H1 (cell line): Measurements from ENCODE around the gene FAM120A. TPM values are rescaled to one million over a fixed set of nuclear protein-coding genes. Genes with fewer than 3 reads are reported as not detected.

Experiments used
- CBX8 ChIP-seq: fragments of 300-800, 300-1000 bp; sonication (generic); IDR thresholded peaks from 2 replicates; pipeline ENCODE4 v1.7.1; 2016; ENCODE audit warnings: low read depth, low read length, borderline replicate concordance
- POLR2A ChIP-seq, 2 experiments: IDR thresholded peaks; 1 replicate in 1 of 2; 2 replicates in 1 of 2; pipeline ENCODE4 v1.6.1; 2011; ENCODE audit warnings: low read depth in 2 of 2, low read length in 2 of 2, mild to moderate bottlenecking in 2 of 2; ENCODE audit errors: control extremely low read depth in 1 of 2
- POU5F1 ChIP-seq: IDR thresholded peaks from 2 replicates; pipeline ENCODE4 v1.6.1; 2011; ENCODE audit warnings: low read depth, mild to moderate bottlenecking, low read length, moderate library complexity
- RXRA ChIP-seq: IDR thresholded peaks from 2 replicates; pipeline ENCODE4 v1.6.1; 2011; ENCODE audit warnings: low read depth, mild to moderate bottlenecking, low read length, moderate library complexity; ENCODE audit not compliant: insufficient read depth
- TAF7 ChIP-seq: optimal IDR thresholded peaks from 2 replicates; pipeline ENCODE3; 2011; ENCODE audit warnings: low read depth, mild to moderate bottlenecking, inconsistent platforms, low read length, moderate library complexity, borderline replicate concordance
- polyA plus RNA-seq, 7 experiments: library from polyadenylated mRNA; depleted of rRNA in 3 of 7; stranded (reverse) in 5 of 7; unstranded in 2 of 7; fragments of >200 nt in 5 of 7; fragments of 200-250 nt in 2 of 7; gene quantifications; 1 replicate in 5 of 7; 2 replicates in 1 of 7; 4 replicates in 1 of 7; pipeline versions ENCODE4 v1.2.1 to v1.2.3, GENCODE V29; 2011 to 2013; ENCODE audit warnings: missing spikeins in 2 of 7, mixed read lengths in 2 of 7
- total RNA-seq: library from RNA; stranded (reverse); fragmentation: NEBNext Ultra II Directional; extraction: Animal tissue kit (Norgen Biotek cat#: 25700); gene quantifications from 2 replicates; pipeline ENCODE4 v1.2.1, GENCODE V29; 2021
- TF ChIP-seq, protein P1 (sequence below): fragments of 300-600 bp; sonication (generic); IDR thresholded peaks from 2 replicates; pipeline ENCODE4 v1.7.1; 2012; ENCODE audit warnings: low read length, moderate library complexity, mild to moderate bottlenecking, inconsistent platforms; ENCODE audit not compliant: insufficient replicate concordance
- TF ChIP-seq, protein P2 (sequence below), 3 experiments: IDR thresholded peaks; 1 replicate in 2 of 3; 2 replicates in 1 of 3; pipeline versions ENCODE4 v1.5.1 to v1.6.1; 2011; ENCODE audit warnings: low read length in 3 of 3, mild to moderate bottlenecking in 3 of 3, inconsistent platforms in 2 of 3, low read depth in 1 of 3, moderate library complexity in 1 of 3; ENCODE audit not compliant: insufficient read depth in 1 of 3; ENCODE audit errors: control extremely low read depth in 1 of 3

The FAM120A gene
- total and polyA plus RNA-seq, 2 of the 8 experiments (the other 6 are each of a cell fraction or from before 2014, with no cell fraction given), result 24.9 to 54.7 TPM

DNA sequence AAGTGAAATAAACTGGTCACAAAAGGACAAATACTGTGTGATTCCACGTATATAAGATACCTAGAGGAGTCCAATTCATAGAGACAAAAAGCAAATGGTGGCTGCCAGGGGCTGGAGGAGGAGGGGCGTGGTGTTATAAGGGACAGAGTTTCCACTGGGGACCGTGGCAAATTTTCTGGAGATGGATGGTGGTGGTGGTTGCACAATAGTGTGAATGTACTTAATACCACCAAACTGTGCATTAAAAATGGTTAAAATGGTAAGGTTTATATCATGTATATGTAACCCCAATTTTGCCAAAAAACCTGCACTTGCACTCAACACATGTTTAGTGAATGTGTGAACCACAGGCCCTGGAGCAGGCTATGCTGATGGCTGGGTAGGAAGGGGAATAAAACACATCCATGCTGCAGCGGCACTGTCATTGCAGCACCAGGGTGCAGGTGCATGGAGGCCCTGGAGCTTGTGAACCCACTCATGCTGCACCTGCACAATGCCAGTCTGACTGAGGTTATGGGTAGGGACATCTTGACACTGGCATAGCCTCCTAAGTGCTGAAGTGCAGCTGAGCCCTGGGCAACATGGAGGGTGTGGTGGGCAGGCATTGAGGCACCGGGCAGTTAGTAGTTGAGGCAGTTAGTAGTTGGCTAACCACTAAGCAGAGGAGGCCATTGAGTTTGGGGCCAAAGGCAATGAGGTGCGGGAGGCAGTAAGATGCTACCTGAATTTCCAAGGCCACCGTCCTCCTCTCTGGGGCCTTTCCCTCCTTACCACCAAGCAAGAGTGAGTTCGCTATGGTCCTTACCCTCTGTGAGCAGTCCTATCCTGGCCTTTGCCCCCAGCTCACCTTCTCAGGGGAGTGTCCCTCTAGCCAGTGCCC, 121.4 kb downstream of the FAM120A start (continued):
- TF ChIP-seq, protein P1, sequence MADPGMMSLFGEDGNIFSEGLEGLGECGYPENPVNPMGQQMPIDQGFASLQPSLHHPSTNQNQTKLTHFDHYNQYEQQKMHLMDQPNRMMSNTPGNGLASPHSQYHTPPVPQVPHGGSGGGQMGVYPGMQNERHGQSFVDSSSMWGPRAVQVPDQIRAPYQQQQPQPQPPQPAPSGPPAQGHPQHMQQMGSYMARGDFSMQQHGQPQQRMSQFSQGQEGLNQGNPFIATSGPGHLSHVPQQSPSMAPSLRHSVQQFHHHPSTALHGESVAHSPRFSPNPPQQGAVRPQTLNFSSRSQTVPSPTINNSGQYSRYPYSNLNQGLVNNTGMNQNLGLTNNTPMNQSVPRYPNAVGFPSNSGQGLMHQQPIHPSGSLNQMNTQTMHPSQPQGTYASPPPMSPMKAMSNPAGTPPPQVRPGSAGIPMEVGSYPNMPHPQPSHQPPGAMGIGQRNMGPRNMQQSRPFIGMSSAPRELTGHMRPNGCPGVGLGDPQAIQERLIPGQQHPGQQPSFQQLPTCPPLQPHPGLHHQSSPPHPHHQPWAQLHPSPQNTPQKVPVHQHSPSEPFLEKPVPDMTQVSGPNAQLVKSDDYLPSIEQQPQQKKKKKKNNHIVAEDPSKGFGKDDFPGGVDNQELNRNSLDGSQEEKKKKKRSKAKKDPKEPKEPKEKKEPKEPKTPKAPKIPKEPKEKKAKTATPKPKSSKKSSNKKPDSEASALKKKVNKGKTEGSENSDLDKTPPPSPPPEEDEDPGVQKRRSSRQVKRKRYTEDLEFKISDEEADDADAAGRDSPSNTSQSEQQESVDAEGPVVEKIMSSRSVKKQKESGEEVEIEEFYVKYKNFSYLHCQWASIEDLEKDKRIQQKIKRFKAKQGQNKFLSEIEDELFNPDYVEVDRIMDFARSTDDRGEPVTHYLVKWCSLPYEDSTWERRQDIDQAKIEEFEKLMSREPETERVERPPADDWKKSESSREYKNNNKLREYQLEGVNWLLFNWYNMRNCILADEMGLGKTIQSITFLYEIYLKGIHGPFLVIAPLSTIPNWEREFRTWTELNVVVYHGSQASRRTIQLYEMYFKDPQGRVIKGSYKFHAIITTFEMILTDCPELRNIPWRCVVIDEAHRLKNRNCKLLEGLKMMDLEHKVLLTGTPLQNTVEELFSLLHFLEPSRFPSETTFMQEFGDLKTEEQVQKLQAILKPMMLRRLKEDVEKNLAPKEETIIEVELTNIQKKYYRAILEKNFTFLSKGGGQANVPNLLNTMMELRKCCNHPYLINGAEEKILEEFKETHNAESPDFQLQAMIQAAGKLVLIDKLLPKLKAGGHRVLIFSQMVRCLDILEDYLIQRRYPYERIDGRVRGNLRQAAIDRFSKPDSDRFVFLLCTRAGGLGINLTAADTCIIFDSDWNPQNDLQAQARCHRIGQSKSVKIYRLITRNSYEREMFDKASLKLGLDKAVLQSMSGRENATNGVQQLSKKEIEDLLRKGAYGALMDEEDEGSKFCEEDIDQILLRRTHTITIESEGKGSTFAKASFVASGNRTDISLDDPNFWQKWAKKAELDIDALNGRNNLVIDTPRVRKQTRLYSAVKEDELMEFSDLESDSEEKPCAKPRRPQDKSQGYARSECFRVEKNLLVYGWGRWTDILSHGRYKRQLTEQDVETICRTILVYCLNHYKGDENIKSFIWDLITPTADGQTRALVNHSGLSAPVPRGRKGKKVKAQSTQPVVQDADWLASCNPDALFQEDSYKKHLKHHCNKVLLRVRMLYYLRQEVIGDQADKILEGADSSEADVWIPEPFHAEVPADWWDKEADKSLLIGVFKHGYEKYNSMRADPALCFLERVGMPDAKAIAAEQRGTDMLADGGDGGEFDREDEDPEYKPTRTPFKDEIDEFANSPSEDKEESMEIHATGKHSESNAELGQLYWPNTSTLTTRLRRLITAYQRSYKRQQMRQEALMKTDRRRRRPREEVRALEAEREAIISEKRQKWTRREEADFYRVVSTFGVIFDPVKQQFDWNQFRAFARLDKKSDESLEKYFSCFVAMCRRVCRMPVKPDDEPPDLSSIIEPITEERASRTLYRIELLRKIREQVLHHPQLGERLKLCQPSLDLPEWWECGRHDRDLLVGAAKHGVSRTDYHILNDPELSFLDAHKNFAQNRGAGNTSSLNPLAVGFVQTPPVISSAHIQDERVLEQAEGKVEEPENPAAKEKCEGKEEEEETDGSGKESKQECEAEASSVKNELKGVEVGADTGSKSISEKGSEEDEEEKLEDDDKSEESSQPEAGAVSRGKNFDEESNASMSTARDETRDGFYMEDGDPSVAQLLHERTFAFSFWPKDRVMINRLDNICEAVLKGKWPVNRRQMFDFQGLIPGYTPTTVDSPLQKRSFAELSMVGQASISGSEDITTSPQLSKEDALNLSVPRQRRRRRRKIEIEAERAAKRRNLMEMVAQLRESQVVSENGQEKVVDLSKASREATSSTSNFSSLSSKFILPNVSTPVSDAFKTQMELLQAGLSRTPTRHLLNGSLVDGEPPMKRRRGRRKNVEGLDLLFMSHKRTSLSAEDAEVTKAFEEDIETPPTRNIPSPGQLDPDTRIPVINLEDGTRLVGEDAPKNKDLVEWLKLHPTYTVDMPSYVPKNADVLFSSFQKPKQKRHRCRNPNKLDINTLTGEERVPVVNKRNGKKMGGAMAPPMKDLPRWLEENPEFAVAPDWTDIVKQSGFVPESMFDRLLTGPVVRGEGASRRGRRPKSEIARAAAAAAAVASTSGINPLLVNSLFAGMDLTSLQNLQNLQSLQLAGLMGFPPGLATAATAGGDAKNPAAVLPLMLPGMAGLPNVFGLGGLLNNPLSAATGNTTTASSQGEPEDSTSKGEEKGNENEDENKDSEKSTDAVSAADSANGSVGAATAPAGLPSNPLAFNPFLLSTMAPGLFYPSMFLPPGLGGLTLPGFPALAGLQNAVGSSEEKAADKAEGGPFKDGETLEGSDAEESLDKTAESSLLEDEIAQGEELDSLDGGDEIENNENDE, result no peak
- TF ChIP-seq, protein P2, sequence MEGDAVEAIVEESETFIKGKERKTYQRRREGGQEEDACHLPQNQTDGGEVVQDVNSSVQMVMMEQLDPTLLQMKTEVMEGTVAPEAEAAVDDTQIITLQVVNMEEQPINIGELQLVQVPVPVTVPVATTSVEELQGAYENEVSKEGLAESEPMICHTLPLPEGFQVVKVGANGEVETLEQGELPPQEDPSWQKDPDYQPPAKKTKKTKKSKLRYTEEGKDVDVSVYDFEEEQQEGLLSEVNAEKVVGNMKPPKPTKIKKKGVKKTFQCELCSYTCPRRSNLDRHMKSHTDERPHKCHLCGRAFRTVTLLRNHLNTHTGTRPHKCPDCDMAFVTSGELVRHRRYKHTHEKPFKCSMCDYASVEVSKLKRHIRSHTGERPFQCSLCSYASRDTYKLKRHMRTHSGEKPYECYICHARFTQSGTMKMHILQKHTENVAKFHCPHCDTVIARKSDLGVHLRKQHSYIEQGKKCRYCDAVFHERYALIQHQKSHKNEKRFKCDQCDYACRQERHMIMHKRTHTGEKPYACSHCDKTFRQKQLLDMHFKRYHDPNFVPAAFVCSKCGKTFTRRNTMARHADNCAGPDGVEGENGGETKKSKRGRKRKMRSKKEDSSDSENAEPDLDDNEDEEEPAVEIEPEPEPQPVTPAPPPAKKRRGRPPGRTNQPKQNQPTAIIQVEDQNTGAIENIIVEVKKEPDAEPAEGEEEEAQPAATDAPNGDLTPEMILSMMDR (IDR thresholded peaks at IDR 0.05; ENCODE audit: control extremely low read depth in 1 of 3, insufficient read depth in 1 of 3, low read depth in 1 of 3, low read length in 3 of 3), result no peak
- TF ChIP-seq POLR2A (IDR thresholded peaks at IDR 0.05; ENCODE audit: control extremely low read depth in 1 of 2, low read depth in 2 of 2, low read length in 2 of 2) (no peak), RXRA (no peak), CBX8 (no peak), TAF7 (no peak), POU5F1 (no peak)
